Measurements from ENCODE around the gene RBM33.
"Not testable (repeated sequence)": the region's sequence is repeated elsewhere in the genome, so short reads cannot be mapped to it uniquely, and the experiment has no call there.

The RBM33 gene

DNA sequence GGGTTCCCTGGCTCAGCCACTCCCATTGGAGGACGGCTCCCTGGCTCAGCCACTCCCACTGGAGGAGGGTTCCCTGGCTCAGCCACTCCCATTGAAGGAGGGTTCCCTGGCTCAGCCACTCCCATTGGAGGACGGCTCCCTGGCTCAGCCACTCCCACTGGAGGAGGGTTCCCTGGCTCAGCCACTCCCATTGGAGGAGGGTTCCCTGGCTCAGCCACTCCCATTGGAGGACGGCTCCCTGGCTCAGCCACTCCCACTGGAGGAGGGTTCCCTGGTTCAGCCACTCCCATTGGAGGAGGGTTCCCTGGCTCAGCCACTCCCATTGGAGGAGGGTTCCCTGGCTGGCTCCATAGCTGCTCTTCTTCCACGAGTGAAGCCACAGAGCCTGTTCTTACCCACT, 173.1 kb downstream of the RBM33 start:
- DNase-seq (ENCODE audit: low read depth in 1 of 2, low spot score in 1 of 2), result not testable (repeated sequence)

DNA sequence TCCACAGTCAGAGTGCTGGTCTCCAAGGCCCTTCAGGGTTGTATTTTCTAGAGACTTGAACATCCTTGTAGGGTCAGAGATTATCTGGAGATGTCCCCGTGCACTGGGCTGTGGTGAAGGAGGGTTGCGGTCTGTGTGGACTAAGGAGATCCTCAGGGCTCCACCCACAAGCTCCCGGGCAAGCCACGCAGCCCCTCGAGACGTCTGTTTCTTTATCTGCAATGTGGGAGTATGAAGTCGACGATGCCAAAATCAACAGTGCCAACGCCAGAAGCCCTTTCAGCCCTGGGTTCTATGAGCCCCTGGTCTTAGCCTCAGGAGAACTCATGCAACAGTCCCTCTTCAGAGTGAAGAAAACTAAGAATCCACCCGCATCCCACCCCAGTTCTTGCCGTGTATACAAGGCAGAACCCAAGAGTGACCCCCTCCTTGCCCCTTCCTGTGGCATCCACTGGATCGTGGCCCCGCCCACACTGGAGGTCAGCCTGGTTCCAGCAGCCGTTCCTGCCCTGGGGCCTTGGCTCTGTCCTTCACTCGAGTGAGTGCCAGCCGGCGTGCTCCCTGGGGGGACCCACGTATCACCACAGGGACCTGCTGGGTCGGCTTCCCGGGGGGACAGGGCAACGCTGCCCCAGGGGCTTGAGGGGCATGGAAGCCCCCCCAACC, 173.8 kb downstream of the RBM33 start:
- no peak for DNase-seq (ENCODE audit: low read depth in 1 of 2, low spot score in 1 of 2)

DNA sequence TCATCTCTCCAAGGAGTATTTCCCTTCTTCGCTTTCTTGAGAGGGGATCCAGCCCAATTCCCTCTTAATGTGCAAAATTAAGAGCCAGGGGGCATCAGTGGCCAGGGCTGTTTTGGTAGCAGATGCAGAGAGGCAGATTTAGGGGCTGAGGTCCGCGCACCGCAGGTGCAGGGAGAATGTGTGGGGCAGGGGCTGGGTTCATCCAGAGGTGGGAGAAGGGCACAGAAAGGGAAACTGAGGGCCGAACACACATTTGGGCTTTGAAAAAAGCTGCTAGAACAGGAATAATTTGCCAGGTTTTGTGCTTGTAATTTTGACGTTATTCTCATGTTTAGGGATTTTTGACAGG, 174.3 kb downstream of the RBM33 start:
- no peak for DNase-seq (ENCODE audit: low read depth in 1 of 2, low spot score in 1 of 2)

GRCh38 chr7:155819186-155819585, 174.7 kb downstream of the RBM33 start:
- no peak for DNase-seq (ENCODE audit: low read depth in 1 of 2, low spot score in 1 of 2)

GRCh38 chr7:155820246-155820645, 175.8 kb downstream of the RBM33 start:
- no peak for DNase-seq (ENCODE audit: low read depth in 1 of 2, low spot score in 1 of 2)

GRCh38 chr7:155820788-155821187, 176.3 kb downstream of the RBM33 start:
- DNase-seq (ENCODE audit: low read depth in 1 of 2, low spot score in 1 of 2), result no peak

- DNase-seq (ENCODE audit: low read depth in 1 of 2, low spot score in 1 of 2), result no peak
Observed at GRCh38 chr7:155821851-155822250, 177.4 kb downstream of the RBM33 start.

GRCh38 chr7:155824227-155824886, 179.9 kb downstream of the RBM33 start:
- no peak for DNase-seq (ENCODE audit: low read depth in 1 of 2, low spot score in 1 of 2)

GRCh38 chr7:155825336-155825735, 180.9 kb downstream of the RBM33 start:
- DNase-seq (ENCODE audit: low read depth in 1 of 2, low spot score in 1 of 2), result no peak

- DNase-seq (ENCODE audit: low read depth in 1 of 2, low spot score in 1 of 2), result no peak
Observed at GRCh38 chr7:155829796-155830470, 185.5 kb downstream of the RBM33 start.

Measured in activated T-helper 1 cell treated with anti-CD3 and anti-CD28 coated beads, Interleukin-2, amount 50 U/mL, for 16 hours (primary cell).